IPS-18c (cell line): ENCODE data around the gene FOCAD.

Experiments used
- H3K4me3 ChIP-seq: 2 replicates; pipeline ENCODE4 v1.7.0; 2013; ENCODE audit warnings: low read depth, mild to moderate bottlenecking, low read length, moderate library complexity; ENCODE audit not compliant: insufficient read depth
- H3K9me3 ChIP-seq: one replicate; pipeline ENCODE4 v1.6.1; 2013; ENCODE audit warnings: mild to moderate bottlenecking, low read length, moderate library complexity; ENCODE audit not compliant: control insufficient read depth, insufficient read depth

The FOCAD gene

DNA sequence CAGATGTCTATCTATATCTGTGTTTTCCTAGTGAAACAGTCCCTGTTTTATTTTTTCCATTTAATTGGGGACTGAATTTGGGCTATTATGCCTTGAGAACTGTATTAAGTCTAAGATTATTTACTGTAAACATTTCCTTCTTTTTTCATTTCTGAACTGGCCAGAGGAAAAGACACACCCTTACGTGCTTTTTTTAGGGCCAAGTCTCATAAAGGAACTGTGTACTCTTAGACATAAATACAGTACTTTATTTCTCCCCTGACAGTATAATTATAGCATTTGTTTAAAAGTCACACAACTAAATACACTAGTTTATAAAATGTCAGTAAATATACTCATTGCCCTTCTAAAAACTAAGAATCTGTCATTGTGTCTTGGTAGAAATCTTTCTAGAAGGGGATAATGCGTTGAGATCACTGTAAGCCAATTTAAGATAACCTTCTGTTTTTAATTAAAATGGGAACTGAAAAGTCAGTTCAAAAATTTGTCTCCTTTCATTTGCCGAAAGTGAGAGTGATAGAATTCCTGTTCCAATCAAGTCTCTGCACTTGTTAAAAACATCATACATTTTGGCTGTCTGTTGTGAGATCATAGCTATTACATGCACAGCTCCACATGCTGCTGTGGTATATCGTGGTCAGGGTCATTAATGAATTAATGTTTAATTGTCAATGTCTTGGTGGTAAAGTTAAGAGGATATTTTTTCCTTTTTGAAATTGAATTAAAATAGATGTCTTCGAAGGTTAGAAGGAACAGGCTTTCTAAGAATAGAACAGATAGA, 132.1 kb downstream of the FOCAD start:
- Histone ChIP-seq H3K4me3 (no peak overlapping the region), H3K9me3 (no peaks in the 10 kb centered on the region)

DNA sequence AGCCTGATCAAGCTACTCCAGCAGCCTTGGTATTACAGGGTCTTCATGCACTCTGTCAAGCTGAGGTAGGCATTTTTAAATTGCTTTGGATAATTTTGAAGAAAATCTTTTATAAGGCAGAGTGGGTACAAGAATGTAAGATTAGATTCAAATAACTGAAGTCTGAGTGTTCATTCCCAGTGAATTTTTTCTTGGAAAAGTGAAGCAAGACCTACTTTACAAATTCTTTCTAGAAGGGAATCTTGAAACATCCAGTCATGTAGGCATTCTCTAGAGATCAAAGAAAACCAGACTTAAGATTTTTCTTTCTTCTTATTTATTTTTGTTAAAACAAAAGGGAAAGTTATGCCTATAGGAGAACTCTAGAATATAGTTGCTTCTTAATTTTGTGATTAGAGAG, 139.0 kb downstream of the FOCAD start:
- no peaks in the 10 kb centered on the region for H3K9me3 ChIP-seq
- no peak overlapping the region for H3K4me3 ChIP-seq

GRCh38 chr9:20831028-20831427, 147.0 kb downstream of the FOCAD start:
- Histone ChIP-seq H3K9me3 (no peaks in the 10 kb centered on the region), H3K4me3 (no peak overlapping the region)

- no peak overlapping the region for H3K4me3 ChIP-seq
Measured at GRCh38 chr9:20832775-20833174, 148.7 kb downstream of the FOCAD start.

DNA sequence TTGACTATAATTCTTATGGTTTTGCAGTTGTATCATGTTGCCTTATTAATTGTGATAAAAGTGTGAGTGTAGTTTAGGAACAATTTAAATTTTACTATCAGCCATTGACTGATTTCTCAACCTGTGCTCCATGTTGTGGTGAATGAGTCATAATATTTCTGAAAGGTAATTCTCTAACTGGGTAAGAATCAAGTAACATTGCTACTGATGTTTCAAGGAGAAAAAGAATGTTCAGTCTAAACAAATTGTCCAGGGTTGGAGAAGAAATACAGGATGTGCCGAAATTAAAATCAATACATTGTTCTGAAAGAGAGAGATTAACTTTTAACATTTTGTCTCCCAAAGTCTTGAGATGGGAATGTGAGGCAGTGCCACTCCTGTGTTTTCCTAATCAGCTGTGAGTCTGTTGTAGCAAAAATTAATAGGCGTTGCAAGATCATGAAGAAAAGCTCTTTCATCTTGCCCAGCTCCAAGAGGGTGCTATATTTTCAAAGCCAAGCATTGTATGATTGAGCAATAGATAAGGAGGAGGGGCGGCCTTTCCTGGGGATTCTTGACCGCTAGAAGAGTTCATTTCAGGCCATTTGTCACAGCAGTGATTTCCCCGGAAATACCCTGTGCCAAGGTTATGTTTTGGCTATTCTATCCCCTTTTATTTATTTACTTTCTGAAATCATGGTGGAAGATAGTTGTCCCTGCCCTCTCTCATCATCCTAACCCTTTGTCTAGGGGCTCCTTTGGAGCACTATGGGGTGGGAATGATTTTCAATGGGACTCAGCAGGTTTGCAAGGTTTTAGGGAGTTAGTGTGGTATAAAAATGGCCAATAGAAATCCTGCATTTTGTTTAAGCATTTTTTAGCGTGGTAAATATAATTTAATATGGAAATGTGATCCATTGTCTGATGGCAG, 151.6 kb downstream of the FOCAD start:
- no peaks in the 10 kb centered on the region for H3K9me3 ChIP-seq
- no peak overlapping the region for H3K4me3 ChIP-seq

More at GRCh38 chr9:20832775-20833174, 148.7 kb downstream of the FOCAD start:
- H3K9me3 ChIP-seq = no peaks in the 10 kb centered on the region

DNA sequence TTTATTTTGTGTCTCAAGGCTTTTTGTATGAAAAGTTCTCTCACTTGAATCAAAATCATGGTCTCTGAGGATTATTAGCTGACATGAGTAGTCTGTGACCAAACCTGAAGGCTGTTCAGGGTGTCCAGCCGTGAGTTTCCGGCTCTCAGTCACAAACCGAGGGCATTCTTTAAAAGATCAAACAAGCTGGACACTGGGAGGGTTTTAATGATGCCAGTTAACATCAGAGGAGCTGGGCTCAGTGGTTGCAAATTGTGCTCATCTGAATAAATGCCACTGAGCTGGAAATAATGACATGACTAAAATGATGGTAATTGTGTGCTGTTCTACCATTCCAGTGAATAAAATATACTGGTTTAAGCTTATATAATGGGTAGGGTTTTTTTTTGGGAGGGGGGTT, 153.1 kb downstream of the FOCAD start:
- Histone ChIP-seq H3K9me3 (no peaks in the 10 kb centered on the region), H3K4me3 (no peak overlapping the region)

DNA sequence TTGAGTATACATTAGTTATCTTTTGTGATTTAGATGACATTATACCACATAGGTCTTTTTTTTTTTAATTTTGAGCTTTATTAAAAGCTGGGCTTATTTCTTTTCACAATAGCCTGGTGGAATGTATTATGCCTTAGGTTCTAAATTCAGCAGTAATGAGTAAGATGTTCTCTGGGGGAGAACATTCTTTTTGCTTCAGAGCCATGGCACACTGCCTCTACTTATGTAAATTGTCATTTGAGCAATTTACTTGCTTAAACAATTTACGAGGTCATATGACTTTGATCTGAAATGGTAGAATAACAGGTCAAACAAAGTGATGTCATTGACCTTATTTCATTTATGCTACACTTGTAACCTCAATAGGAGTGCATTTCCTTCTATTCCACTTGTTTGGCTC, 154.2 kb downstream of the FOCAD start:
- no peak overlapping the region for H3K4me3 ChIP-seq

DNA sequence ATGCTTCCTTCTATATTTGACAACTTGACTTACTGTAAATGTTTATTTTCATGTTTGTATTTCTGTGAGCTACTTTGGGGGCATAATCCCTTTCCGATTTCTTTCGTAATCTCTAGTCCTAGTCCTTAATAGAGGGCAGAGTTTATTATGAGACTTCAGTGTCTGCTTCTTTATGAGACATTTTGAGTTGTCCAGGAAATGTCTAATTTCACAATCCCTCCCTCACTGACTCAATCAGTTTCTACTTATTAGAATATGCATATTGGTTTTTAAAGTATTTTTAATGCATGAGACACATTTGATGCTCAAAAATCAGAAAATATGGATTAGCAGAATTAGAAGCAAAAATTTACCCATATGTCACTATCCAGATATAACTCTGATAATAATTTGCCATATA, 160.9 kb downstream of the FOCAD start:
- H3K4me3 ChIP-seq = no peak overlapping the region
- H3K9me3 ChIP-seq = no peaks in the 10 kb centered on the region

More for the DNA sequence above, 154.2 kb downstream of the FOCAD start:
- no peaks in the 10 kb centered on the region for H3K9me3 ChIP-seq

DNA sequence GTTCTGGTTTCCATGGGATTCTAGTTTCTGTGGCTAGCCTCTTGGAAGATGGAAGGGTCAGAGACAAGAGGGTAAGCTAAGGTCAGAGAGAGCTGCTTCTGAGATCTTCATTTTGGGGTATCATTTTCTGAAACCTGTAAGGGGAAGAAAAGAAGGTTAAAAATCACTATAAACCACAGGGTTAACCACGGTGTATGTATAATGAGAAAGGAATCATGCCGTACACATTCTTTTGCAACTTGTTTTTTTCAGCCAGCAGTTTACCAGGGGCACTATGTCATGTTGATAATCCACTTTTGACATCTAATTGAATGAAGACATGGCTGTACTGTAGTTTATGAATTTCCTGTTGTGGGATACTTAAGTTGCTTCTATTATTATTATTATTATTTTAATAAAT, 164.4 kb downstream of the FOCAD start:
- no peak overlapping the region for H3K4me3 ChIP-seq
- H3K9me3 ChIP-seq = no peaks in the 10 kb centered on the region

- H3K4me3 ChIP-seq = no peak overlapping the region
- H3K9me3 ChIP-seq = no peaks in the 10 kb centered on the region
Measured at GRCh38 chr9:20853866-20854265, 169.8 kb downstream of the FOCAD start.

DNA sequence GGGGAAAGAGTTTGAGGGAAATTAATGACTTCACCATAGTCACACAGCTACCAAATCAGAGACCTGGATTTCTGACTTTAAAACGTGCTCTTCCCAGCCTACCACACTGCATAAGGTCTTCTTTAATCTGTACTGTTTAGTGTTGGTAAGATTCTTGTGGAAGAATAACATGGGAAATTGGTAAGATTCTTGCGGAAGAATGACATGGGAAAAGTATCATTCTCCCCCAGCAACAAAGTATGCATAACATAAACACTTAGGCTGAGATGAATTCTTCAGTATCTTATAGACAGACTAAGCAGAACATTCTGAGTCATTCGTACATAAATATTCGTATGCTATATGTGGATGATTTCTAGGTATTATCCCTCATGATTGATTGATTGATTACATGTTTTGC, 170.4 kb downstream of the FOCAD start:
- H3K4me3 ChIP-seq = no peak overlapping the region

GRCh38 chr9:20863945-20864344, 179.9 kb downstream of the FOCAD start:
- no peaks in the 10 kb centered on the region for H3K9me3 ChIP-seq
- H3K4me3 ChIP-seq = no peak overlapping the region

More for the DNA sequence above, 170.4 kb downstream of the FOCAD start:
- no peaks in the 10 kb centered on the region for H3K9me3 ChIP-seq

- no peak overlapping the region for H3K4me3 ChIP-seq
- no peaks in the 10 kb centered on the region for H3K9me3 ChIP-seq
Measured at GRCh38 chr9:20865347-20865746, 181.3 kb downstream of the FOCAD start.

- H3K4me3 ChIP-seq = no peak overlapping the region
- H3K9me3 ChIP-seq = no peaks in the 10 kb centered on the region
Measured at GRCh38 chr9:20870115-20870514, 186.1 kb downstream of the FOCAD start.

- Histone ChIP-seq H3K4me3 (no peak overlapping the region), H3K9me3 (no peaks in the 10 kb centered on the region)
Measured at GRCh38 chr9:20872340-20872977, 188.4 kb downstream of the FOCAD start.

DNA sequence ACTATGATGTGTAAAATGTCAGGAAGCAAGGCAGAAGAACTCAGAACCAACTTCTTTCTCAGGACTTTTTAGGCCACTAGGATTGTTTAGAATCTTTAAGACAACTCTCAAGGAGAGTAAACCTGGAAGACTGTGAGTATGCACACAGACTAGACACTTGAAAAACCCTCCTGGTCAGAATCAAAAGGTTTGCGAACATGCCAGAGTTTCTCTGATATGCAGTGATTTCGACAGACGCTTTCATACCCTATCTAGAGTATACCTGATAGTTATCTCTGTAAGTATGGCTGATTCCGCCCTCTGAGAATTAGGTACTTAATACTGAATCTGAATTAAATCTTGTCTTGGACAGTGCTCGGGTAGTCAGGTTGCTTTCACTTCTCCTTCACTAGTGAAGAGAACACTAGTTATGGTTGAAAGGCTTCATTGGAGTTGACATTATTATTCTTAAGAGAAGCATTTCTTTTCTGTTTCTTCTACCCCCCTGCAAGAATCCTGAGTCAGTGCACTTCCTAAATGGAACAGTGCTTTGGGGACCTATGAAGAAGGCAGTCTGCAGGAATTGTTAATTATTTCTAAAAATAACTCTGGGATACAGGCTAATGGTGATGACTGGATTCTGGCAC, 189.3 kb downstream of the FOCAD start:
- Histone ChIP-seq H3K9me3 (no peaks in the 10 kb centered on the region), H3K4me3 (no peak overlapping the region)

DNA sequence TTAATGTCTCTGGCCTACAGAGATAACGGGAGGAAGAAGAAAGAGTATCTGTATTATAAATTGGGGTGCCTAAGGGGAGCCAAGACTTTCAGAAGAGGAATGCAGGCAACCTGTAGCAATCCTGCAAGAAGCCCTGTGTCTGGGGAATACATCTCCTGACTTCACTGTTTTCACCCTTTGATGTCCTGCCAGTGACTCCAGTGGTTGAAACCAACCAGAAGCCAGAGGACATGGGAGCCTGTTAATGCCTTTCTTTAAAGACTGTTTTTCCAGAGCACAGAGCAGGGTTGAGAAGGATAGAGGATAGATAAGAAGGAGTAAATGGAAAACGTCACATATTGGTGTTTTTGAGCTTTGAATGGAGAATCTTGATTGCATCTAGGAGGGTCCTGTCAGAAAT, 196.2 kb downstream of the FOCAD start:
- Histone ChIP-seq H3K4me3 (no peak overlapping the region), H3K9me3 (no peaks in the 10 kb centered on the region)
